ENCODE measurements around the gene ZFAND5.

DNA sequence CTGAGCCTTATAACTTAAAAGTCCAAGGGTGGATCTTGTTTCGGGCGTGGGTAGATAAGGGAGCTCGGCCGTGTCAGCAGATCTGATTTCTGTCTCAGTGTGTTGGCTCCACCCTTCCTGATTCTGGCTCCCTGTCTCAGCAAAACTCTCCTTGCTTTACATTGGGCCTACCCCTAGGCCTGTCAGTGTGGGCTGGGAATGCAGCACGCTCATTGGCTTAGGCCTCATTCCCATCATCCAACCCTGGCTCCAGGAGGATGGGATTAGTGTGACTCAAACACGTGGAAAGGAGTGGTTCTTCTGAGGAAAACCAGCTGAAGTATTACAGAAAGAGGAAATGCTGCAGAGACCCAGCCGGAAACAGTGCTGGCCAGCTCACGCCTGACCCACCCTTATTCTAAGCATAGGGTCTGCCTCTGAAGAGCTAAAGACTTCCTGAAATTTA, 59.9 kb downstream of the ZFAND5 start:
- TF ChIP-seq, protein P1, sequence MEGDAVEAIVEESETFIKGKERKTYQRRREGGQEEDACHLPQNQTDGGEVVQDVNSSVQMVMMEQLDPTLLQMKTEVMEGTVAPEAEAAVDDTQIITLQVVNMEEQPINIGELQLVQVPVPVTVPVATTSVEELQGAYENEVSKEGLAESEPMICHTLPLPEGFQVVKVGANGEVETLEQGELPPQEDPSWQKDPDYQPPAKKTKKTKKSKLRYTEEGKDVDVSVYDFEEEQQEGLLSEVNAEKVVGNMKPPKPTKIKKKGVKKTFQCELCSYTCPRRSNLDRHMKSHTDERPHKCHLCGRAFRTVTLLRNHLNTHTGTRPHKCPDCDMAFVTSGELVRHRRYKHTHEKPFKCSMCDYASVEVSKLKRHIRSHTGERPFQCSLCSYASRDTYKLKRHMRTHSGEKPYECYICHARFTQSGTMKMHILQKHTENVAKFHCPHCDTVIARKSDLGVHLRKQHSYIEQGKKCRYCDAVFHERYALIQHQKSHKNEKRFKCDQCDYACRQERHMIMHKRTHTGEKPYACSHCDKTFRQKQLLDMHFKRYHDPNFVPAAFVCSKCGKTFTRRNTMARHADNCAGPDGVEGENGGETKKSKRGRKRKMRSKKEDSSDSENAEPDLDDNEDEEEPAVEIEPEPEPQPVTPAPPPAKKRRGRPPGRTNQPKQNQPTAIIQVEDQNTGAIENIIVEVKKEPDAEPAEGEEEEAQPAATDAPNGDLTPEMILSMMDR (IDR thresholded peaks at IDR 0.05 in 2 of 3, conservative IDR thresholded peaks at IDR 0.05 in 1 of 3; ENCODE audit: control insufficient read depth in 2 of 3, extremely low read depth in 1 of 3, insufficient read depth in 1 of 3, low read depth in 3 of 3, low read length in 3 of 3) = no peak
- TF ChIP-seq, protein P2, sequence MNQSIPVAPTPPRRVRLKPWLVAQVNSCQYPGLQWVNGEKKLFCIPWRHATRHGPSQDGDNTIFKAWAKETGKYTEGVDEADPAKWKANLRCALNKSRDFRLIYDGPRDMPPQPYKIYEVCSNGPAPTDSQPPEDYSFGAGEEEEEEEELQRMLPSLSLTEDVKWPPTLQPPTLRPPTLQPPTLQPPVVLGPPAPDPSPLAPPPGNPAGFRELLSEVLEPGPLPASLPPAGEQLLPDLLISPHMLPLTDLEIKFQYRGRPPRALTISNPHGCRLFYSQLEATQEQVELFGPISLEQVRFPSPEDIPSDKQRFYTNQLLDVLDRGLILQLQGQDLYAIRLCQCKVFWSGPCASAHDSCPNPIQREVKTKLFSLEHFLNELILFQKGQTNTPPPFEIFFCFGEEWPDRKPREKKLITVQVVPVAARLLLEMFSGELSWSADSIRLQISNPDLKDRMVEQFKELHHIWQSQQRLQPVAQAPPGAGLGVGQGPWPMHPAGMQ (IDR thresholded peaks at IDR 0.05; ENCODE audit: borderline replicate concordance) = no peak
- TF ChIP-seq GABPA (IDR thresholded peaks at IDR 0.05; ENCODE audit: low read depth) = no peak
